ENCODE data around the gene USP48.
"Not testable (repeated sequence)": the region's sequence is repeated elsewhere in the genome, so short reads cannot be mapped to it uniquely, and the experiment has no call there.

The USP48 gene

GRCh38 chr1:21774835-21775549 lies 8.0 kb downstream of the USP48 start:
- peak; percentile 7 for DNase-seq (ENCODE audit: low spot score)

DNA sequence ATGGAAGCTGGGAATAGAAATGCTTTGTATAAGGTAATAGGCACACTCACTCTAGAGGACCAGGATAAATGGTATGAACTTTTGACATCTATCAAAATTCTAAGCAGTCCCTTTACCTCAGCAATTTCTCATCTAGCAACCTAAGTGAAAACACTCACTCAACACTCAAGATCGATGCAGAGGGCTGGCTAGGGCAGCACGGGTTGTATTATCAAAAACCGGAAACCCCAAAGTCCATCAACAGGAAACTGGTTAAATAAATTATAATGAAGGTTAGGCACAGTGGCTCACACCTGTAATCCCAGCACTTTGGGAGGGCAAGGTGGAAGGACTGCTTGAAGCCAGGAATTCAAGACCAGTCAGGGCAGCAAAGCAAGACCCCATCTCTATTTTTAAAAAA lies 9.4 kb downstream of the USP48 start:
- no peak for DNase-seq (ENCODE audit: low spot score)

- not testable (repeated sequence) for DNase-seq (ENCODE audit: low spot score)
Observed at GRCh38 chr1:21771672-21772071, 11.3 kb downstream of the USP48 start.

- DNase-seq (ENCODE audit: low spot score), result not testable (repeated sequence)
Observed at GRCh38 chr1:21770602-21771001, 12.3 kb downstream of the USP48 start.

GRCh38 chr1:21770201-21770600 lies 12.7 kb downstream of the USP48 start:
- no peak for DNase-seq (ENCODE audit: low spot score)

- DNase-seq (ENCODE audit: low spot score), result not testable (repeated sequence)
Observed at GRCh38 chr1:21767106-21767505, 15.8 kb downstream of the USP48 start.

GRCh38 chr1:21766210-21766609 lies 16.7 kb downstream of the USP48 start:
- no peak for DNase-seq (ENCODE audit: low spot score)

DNA sequence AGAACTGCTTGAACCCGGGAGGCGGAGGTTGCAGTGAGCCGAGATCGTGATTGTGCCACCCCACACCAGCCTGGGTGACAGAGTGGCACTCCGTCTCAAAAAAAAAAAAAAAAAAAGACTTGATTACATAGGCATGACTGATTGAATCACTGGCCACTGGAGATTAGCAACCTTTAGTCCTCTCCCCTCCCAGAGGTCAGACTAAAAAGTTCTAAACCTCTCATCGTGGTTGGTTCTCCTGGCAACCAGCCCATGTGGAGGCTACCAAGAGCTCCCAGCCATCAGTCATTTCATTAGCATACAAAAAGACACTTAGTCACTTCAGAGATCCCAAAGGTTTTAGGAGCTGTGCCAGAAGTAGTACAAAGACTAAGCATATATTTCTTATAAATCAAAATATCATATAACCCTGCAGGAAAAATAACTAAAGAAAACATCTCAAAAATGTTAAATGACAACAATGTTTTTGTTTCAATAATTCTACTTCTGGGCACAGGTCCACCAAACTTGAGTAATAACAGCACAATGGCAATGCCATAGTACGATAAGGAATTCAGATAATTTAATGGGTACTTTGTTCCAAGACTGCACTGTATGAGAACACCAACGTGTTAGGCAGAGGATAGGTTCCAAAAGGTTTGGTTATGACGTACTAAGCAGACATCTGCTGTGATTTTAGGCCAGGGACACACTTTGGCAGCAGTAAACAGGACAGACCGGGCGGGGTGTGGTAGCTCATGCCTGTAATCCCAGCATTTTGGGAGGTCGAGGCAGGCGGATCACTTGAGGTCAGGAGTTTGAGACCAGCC lies 18.1 kb downstream of the USP48 start:
- DNase-seq (ENCODE audit: low spot score), result no peak

DNA sequence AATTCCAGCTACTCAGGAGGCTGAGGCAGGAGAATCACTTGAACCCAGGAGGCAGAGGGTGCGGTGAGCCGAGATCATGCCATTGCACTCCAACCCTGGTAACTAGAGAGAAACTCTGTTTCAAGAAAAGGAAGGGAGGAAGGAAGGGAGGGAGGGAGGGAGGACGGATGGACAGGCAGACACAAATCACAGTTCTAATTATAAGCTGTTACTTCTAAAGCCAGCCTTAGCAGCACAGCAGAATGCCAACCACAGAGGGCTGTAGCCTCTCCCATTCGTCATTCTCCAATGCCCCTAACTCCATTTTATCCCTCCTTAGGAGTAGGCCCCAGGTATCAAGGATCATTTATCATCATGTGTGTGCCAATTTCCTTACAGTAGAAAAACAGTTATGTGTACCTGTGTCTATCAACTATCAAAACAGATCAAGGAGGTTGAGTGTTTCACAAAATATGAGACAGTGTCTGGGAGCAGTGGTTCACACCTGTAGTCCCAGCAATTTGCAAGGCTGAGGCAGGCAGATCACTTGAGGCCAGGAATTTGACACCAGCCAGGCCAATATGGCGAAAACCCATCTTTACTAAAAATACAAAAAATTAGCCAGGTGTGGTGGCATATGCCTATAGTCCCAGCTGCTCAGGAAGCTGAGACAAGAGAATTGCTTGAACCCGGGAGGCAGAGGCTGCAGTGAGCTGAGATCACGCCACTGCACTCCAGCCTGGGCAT lies 19.1 kb downstream of the USP48 start:
- no peak for DNase-seq (ENCODE audit: low spot score)

DNA sequence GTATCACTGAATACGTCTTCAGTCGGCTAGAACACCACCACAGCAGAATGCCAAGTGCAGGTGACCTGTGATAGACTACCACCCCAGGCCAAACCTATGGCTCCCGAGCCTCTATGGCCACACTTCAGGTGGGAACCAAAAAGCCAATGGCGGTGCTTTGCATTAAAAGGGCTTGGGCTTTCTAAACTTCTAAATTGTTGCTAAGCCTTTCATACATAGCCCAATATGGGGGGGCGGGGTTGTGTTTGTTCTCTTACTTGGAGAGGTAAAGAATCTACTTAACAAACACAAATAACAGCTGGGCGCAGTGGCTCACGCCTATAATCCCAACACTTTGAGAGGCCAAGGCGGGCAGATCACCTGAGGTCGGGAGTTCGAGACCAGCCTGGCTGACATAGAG lies 19.7 kb downstream of the USP48 start:
- DNase-seq (ENCODE audit: low spot score), result no peak

GRCh38 chr1:21762022-21762404 lies 20.9 kb downstream of the USP48 start:
- no peak for DNase-seq (ENCODE audit: low spot score)

GRCh38 chr1:21761052-21761451 lies 21.9 kb downstream of the USP48 start:
- no peak for DNase-seq (ENCODE audit: low spot score)

DNA sequence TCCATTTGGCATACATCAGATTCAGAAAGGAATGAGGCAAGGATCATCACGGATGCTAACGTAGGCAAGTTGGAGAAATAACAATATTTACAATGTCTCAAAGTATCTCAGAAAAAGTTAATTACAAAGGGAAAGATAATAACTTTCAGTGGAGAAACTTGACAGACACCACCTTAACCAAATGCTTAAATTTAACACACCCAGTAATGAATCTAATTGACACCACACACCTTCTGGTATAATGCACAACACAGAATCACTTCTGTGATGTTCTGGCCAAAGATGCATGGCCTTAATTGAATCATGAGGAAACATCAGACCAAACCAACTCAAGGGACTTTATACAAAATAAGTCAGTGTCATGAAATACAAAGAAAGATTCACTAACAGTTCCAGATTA lies 23.1 kb downstream of the USP48 start:
- DNase-seq (ENCODE audit: low spot score), result no peak

DNA sequence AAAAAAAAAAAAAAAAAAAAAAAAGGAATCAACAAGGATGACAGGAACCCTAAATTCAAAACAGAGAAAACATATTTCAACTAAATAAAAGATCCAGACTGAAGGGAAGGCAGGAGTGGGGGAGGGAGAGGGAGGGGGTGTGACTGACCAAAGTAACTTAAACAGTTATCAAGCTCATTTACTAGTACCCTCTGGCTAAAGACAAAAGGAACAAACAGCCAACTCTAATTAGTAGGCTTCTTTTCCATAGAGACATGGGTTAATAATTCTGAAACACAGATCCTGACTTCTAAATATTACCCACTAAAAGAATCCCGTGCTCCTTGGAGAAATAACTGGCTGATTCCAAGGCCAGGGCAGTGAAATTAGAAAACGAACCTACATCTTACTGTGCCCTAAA lies 23.8 kb downstream of the USP48 start:
- DNase-seq (ENCODE audit: low spot score), result no peak

DNA sequence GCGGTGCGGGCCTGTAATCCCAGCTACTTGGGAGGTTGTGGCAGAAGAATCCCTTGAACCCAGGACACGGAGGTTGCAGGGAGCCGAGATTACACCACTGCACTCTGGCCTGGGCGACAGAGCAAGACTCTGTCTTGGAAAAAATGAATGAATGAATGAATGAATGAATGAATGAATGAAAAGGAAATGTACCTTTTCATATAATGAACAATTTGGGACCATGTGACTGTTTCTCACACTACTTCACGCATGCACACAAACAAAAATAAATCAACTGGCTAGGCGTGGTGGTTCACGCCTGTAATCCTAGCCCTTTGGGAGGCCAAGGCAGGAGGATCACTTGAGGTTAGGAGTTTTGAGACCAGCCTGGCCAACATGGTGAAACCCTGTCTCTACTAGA lies 24.3 kb downstream of the USP48 start:
- DNase-seq (ENCODE audit: low spot score), result no peak

- DNase-seq (ENCODE audit: low spot score), result no peak
Observed at GRCh38 chr1:21756393-21757089, 26.4 kb downstream of the USP48 start.

GRCh38 chr1:21755067-21755466 lies 27.9 kb downstream of the USP48 start:
- DNase-seq (ENCODE audit: low spot score), result no peak

DNA sequence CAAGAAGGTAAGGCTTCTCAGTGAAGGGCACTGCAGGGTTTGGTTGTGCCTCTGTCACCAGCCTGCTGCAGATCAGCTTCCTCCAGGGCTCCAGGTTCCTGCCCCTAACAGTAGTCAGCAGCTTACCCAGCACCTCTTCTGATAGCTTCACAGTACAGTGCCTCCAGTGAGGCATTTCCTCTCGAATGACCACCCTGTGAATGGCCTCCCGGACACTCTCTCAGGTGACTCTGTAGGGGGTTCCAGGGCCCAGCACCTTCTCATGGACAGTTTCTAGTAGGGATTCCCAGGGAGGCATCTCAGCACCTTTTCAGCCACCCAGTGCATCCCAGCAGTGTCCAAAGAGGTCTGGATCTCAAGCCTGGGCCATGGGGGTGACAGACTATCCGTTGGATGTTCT lies 28.4 kb downstream of the USP48 start:
- DNase-seq (ENCODE audit: low spot score), result no peak

GRCh38 chr1:21752186-21752585 lies 30.8 kb downstream of the USP48 start:
- DNase-seq (ENCODE audit: low spot score), result no peak

GRCh38 chr1:21751281-21751680 lies 31.7 kb downstream of the USP48 start:
- no peak for DNase-seq (ENCODE audit: low spot score)

GRCh38 chr1:21750841-21751240 lies 32.1 kb downstream of the USP48 start:
- no peak for DNase-seq (ENCODE audit: low spot score)

GRCh38 chr1:21749859-21750468 lies 33.0 kb downstream of the USP48 start:
- DNase-seq (ENCODE audit: low spot score), result no peak

All from globus pallidus (tissue), 1 donor.